Heart left ventricle (tissue), 16 donors: Measurements from ENCODE around the gene EPHA5. TPM values are rescaled to one million over a fixed set of nuclear protein-coding genes. Genes with fewer than 3 reads are reported as not detected.

Experiments
- ATAC-seq, 4 donors: fragments of 200-7000 bp; cut with Tn5 transposase; one replicate each; pipeline ENCODE4 v1.9.1; 2020 to 2022; ENCODE audit warnings: moderate library complexity in 4 of 4, mild to moderate bottlenecking in 3 of 4, moderate number of reproducible peaks in 1 of 4
- DNase-seq, 5 donors: peaks; one replicate each; pipeline ENCODE4 v3.0.0-alpha.2; 2020
- H3K27ac ChIP-seq, 12 donors: fragments of 200-600 bp; sonication (generic) in 4 of 12; one replicate each; pipeline versions ENCODE4 v1.5.0 to v1.8.0; 2016 to 2022; ENCODE audit warnings: mild to moderate bottlenecking in 2 of 12
- H3K27me3 ChIP-seq, 9 donors: fragments of 200-600 bp; sonication (generic) in 2 of 9; one replicate each; pipeline versions ENCODE4 v1.5.1 to v1.8.0; 2016 to 2022; ENCODE audit warnings: mild to moderate bottlenecking in 3 of 9
- H3K36me3 ChIP-seq, 9 donors: fragments of 200-600 bp; sonication (generic) in 2 of 9; one replicate each; pipeline versions ENCODE4 v1.5.0 to v1.8.0; 2018 to 2022; ENCODE audit warnings: mild to moderate bottlenecking in 2 of 9
- H3K4me1 ChIP-seq, 12 donors: fragments of 200-600 bp; sonication (generic) in 4 of 12; one replicate each; pipeline versions ENCODE4 v1.5.0 to v1.8.0; 2016 to 2022; ENCODE audit warnings: mild to moderate bottlenecking in 3 of 12
- H3K4me3 ChIP-seq, 12 donors: fragments of 200-600 bp; sonication (generic) in 4 of 12; one replicate each; pipeline versions ENCODE4 v1.5.0 to v1.8.0; 2017 to 2022; ENCODE audit warnings: mild to moderate bottlenecking in 9 of 12, moderate library complexity in 4 of 12
- H3K9me3 ChIP-seq, 12 donors: fragments of 200-600 bp; sonication (generic) in 4 of 12; one replicate each; pipeline versions ENCODE4 v1.5.0 to v1.8.0; 2016 to 2022; ENCODE audit warnings: mild to moderate bottlenecking in 1 of 12
- POLR2A ChIP-seq, 2 donors: fragments of 450-650 bp; IDR thresholded peaks; one replicate each; pipeline ENCODE4 v1.6.1; 2017; ENCODE audit warnings: antibody characterized with exemption in 2 of 2, mild to moderate bottlenecking in 2 of 2, moderate library complexity in 2 of 2
- WGBS, 4 donors: extraction: QIAGEN DNeasy Blood & Tissue Kit in 2 of 4; methylation state at CpG; one replicate each; pipeline versions ENCODE4 v1.1.5 to v1.1.7; 2013 to 2018; 5-methylcytosine and 5-hydroxymethylcytosine counted together
- intact Hi-C, 10 donors: fragments of 100-400 bp; cut with DNase I; formaldehyde crosslinking; loops; one replicate each; pipeline versions ENCODE4 v1.11.1 to v1.14.2; 2022
- polyA plus RNA-seq, 2 donors: library from polyadenylated mRNA; stranded (reverse); fragments of 200-250 nt; gene quantifications; one replicate each; pipeline ENCODE4 v1.2.3, GENCODE V29; 2013
- total RNA-seq, 9 donors: library from RNA; depleted of rRNA in 2 of 9; stranded (reverse); fragments of >200 nt in 2 of 9; fragmentation: NEBNext Ultra II Directional in 3 of 9; extraction: Animal tissue kit (Norgen Biotek cat#: 25700) in 3 of 9; gene quantifications; one replicate each; pipeline versions ENCODE4 v1.1.0 to v1.2.4, GENCODE V29; 2016 to 2023
- TF ChIP-seq, protein P1 (sequence below), 12 donors: fragments of 200-600 bp; sonication (generic) in 4 of 12; IDR thresholded peaks; one replicate each; pipeline versions ENCODE4 v1.5.0 to v1.8.0; 2018 to 2022; ENCODE audit warnings: antibody characterized with exemption in 12 of 12, mild to moderate bottlenecking in 5 of 12
- donor health status: ischemic (EF 13 %, LVEDD 7.1; RV severe dilation, severe dysfunction).
- donor health status: healthy with polysubstance abuse.
- donor health status: DM: no; HTN: yes; CAD: no.
- donor health status: DM: no; HTN: no; CAD: no.
- donor health status: ischemic (EF 25% LVEDD 6.9; RV normal size, moderate dysfunction).
- donor health status: ischemic (EF 25% LVEDD 5.7; RV mildly dilated, moderate dysfunction).
- donor health status: healthy.
- donor health status: DM: yes; HTN: yes; CAD: no.
- donor health status: ischemic (EF 35%, LVEDD 5.7; RV mildly dilated, moderate dysfunction).
- donor health status: nonischemic (EF 11% LVEDD 7.7; RV severe dilation, severe dysfunction).
- donor health status: DM: yes; HTN: yes; CAD: no.
- donor health status: PGD.
- donor health status: ischemic (EF 29% LVEDD 5.4; RV normal size, mild dysfunction).
- donor health status: nonischemic (EF 23%, LVEDD 6.1; RV moderate dilation, normal function).

Gene EPHA5
- total and polyA plus RNA-seq, 11 donors = 0.01 to 0.56 (median 0.12) TPM; not detected in 2

DNA sequence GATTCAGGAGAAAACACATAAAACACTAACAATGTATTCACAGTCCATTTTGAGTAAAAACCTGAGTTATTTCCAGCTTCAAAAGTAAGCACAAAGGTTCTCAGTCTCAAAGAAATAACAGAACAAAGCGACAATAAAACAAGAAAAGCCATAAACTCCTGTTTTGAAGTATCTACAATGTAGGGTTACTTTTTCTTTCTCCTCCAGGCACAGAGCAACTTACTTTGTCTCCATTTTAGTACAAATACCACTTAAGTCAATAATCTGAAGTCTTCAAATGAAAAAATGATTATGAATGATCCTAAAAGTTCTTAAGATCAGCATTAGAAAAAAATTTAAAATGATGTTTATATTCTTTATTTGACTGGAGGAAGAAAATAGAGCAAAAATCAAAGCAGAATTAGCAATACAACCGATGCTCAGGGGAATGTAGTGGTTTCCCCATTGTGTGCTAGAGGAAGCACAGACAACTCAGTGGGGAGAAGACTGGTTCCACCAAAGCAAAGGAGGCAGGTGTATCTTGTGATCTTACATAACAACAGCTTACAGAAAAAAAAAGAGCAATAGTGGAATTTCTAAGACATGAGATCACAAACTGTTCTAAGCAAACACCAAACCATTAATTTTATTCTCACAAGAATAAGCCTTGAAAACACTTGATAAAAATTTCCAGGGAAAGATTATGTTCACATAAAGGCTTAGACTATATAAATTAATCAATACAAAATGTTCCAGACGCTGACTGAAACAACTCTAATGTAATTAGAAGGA is 35.1 kb downstream of the EPHA5 start:
- Histone ChIP-seq H3K27ac (no peak overlapping the region), H3K4me3 (no peak overlapping the region), H3K4me1 (no peaks in the 10 kb centered on the region), H3K27me3 (no peaks in the 10 kb centered on the region), H3K36me3 (no peaks in the 10 kb centered on the region), H3K9me3 (no peaks in the 10 kb centered on the region)
- WGBS, 4 donors = 45 to 56% (median 49%) methylated on average over 3 of the region's 3 CpGs
- intact Hi-C loops = no loop called here
- DNase-seq (no peak), ATAC-seq (no peak)
- TF ChIP-seq, protein P1, sequence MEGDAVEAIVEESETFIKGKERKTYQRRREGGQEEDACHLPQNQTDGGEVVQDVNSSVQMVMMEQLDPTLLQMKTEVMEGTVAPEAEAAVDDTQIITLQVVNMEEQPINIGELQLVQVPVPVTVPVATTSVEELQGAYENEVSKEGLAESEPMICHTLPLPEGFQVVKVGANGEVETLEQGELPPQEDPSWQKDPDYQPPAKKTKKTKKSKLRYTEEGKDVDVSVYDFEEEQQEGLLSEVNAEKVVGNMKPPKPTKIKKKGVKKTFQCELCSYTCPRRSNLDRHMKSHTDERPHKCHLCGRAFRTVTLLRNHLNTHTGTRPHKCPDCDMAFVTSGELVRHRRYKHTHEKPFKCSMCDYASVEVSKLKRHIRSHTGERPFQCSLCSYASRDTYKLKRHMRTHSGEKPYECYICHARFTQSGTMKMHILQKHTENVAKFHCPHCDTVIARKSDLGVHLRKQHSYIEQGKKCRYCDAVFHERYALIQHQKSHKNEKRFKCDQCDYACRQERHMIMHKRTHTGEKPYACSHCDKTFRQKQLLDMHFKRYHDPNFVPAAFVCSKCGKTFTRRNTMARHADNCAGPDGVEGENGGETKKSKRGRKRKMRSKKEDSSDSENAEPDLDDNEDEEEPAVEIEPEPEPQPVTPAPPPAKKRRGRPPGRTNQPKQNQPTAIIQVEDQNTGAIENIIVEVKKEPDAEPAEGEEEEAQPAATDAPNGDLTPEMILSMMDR (IDR thresholded peaks at IDR 0.05) = no peak
- no peak for TF ChIP-seq POLR2A (IDR thresholded peaks at IDR 0.05)

DNA sequence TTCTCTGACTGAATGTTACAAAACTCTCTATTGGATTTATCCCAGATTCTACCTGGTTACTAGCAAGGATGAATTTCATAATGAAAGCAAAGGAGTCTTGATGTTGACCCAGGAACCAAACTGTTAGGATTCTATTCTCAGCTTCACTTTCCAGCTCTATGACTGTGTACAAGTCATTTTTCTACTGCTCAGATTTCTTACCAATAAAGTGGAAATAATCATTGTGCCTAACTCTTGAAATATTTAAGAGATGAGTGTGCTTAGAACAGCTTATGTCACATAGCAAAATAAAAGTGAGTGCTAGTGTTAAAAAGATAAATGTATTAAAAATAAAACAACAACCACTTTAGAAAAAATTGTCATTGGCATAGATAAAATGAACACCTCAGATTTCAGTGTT is 45.6 kb downstream of the EPHA5 start:
- ATAC-seq = no peak

DNA sequence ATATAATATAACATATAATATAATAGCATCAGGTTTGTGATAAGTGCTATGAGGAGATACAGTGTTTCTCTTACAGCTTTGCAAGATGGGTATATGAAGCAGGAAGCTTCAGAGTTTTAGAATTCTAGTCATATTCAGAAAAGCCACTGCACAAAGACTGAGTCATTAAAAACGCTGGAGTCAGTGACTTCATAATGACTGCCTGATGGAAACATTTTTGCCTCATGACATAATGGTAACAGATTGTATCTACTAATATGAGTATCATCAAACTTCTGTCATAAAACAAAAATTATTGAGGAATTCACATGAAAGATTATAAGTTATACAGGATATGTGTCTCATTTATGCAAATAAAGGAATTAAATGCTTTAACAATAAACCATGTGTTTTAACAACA is 46.8 kb downstream of the EPHA5 start:
- H3K4me3 ChIP-seq = no peak overlapping the region
- no peaks in the 10 kb centered on the region for H3K27me3 ChIP-seq
- TF ChIP-seq POLR2A (IDR thresholded peaks at IDR 0.05) = no peak
- TF ChIP-seq, protein P1 (IDR thresholded peaks at IDR 0.05) = no peak
- DNase-seq (no peak), ATAC-seq (no peak)
- H3K4me1 ChIP-seq = no peaks in the 10 kb centered on the region
- H3K27ac ChIP-seq = no peak overlapping the region
- intact Hi-C loops = no loop called here
- H3K36me3 ChIP-seq = no peaks in the 10 kb centered on the region
- 29 to 45% (median 39%) methylated on average over 1 of the region's 1 CpG for WGBS, 4 donors
- H3K9me3 ChIP-seq = no peaks in the 10 kb centered on the region

More for the DNA sequence above, 45.6 kb downstream of the EPHA5 start:
- intact Hi-C loops = no loop called here
- Histone ChIP-seq H3K4me1 (no peaks in the 10 kb centered on the region), H3K27ac (no peak overlapping the region), H3K27me3 (no peaks in the 10 kb centered on the region), H3K9me3 (no peaks in the 10 kb centered on the region), H3K36me3 (no peaks in the 10 kb centered on the region), H3K4me3 (no peak overlapping the region)
- DNase-seq = no peak
- TF ChIP-seq POLR2A (IDR thresholded peaks at IDR 0.05) = no peak
- TF ChIP-seq, protein P1 (IDR thresholded peaks at IDR 0.05) = no peak

DNA sequence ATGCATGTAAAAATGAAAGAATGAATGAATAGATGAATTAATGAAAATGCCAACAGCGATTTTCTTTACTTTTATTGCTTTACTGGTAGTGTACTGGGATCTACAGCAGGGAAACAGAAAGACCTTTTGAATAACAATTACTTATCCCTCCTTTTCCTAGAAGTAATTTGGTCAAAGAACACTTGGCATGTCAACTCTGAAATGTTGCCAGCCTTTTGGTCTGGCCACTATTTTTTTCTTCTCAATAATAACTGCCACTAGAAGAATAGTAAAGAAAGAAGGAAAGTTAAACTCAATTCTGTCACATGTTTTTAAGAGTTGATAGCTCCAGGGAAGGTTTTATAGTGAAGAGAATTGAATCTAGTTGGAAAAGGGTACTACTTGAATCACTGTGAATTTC is 52.9 kb downstream of the EPHA5 start:
- no peaks in the 10 kb centered on the region for H3K27me3 ChIP-seq
- 42 to 78% (median 58%) methylated on average over 1 of the region's 1 CpG for whole genome bisulfite sequencing, 4 donors
- no peak overlapping the region for H3K4me3 ChIP-seq
- TF ChIP-seq POLR2A (IDR thresholded peaks at IDR 0.05) = no peak
- TF ChIP-seq, protein P1 (IDR thresholded peaks at IDR 0.05) = no peak
- ATAC-seq = no peak
- H3K9me3 ChIP-seq = peaks cover 0 to 7% (median 0%) of the 10 kb centered on the region in 12 donors
- no peak for DNase-seq
- H3K36me3 ChIP-seq = no peaks in the 10 kb centered on the region
- intact Hi-C loops = no loop called here
- H3K4me1 ChIP-seq = no peaks in the 10 kb centered on the region
- no peak overlapping the region for H3K27ac ChIP-seq
